GM18951 (cell line): ENCODE measurements around the gene JAM3.

Source experiments
- POLR2A ChIP-seq: IDR thresholded peaks from 4 replicates; pipeline ENCODE4 v1.6.1; 2011; ENCODE audit warnings: mild to moderate bottlenecking; ENCODE audit not compliant: insufficient read length, insufficient read depth; ENCODE audit errors: extremely low read depth
- in situ Hi-C: fragments of 300-500 bp; cut with MboI; formaldehyde crosslinking; loops from one replicate; pipeline ENCODE4 v1.12.0; 2022; ENCODE audit warnings: low sequenced_read_pairs, mixed read lengths, inconsistent platforms; ENCODE audit not compliant: unreplicated experiment

The JAM3 gene

GRCh38 chr11:134062265-134063123 is 6.4 kb upstream of the JAM3 start:
- no peak for TF ChIP-seq POLR2A
- in situ Hi-C loops: no loop called here

DNA sequence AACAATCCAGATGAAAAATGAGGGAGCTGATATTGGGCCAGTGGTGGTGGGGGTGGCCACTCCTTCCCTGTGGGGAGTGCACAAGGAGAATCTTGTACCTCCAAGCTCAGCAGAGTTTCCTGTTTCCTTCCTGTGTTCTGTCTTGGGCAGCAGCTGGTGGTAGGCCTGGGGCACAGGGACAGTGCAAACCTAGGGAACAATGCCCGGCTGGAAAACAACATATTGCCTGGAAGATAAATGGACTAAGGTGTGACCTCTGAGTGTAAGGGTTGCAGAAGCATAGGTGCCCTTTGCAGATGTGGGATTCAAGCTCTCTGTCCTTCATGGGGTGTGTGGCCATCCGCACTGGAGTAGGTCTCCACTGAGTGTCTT is 5.8 kb upstream of the JAM3 start:
- in situ Hi-C loops: no loop called here
- TF ChIP-seq POLR2A: no peak

DNA sequence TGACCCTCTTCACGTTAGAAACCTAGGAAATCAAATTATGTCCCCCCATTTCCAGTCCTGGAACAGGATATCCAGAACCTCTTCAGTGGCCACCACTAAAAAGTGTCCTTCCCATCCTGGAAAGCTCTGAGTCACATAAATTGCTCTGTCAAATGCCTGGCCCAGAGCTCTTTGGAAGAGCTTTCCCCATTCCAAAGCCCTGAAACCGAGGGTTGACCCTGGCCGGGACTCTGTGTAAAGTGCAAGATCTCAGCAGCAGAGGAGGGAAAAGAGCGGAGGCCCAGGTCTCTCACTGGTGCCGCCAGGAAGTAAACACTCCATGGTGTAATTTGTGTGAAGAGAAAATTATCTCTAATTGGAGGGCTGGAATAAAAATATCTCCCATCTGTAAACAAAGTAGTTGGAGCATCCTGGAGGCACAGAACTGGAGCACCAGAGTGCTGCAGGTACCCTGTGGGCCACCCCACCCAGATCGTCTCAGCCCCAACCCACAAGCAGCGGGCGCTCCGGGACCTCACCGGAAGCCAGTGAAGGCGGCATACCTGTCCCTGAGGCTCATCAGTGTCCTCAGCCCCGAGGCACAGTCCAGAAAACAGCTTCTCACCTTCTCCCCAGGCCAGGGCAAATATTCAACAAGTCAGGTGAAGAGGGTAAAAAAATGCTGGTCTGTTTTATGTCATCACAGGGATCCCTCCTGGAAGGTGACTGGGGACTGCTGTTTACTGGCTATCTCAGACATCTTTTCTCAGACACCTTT is 4.7 kb upstream of the JAM3 start:
- no peak for TF ChIP-seq POLR2A
- in situ Hi-C loops: no loop called here

- in situ Hi-C loops: no loop called here
- TF ChIP-seq POLR2A: no peak
Measured at GRCh38 chr11:134065381-134065780, 3.5 kb upstream of the JAM3 start.

- no peak for TF ChIP-seq POLR2A
- in situ Hi-C loops: no loop called here
Measured at GRCh38 chr11:134066943-134067885, 1.7 kb upstream of the JAM3 start.

DNA sequence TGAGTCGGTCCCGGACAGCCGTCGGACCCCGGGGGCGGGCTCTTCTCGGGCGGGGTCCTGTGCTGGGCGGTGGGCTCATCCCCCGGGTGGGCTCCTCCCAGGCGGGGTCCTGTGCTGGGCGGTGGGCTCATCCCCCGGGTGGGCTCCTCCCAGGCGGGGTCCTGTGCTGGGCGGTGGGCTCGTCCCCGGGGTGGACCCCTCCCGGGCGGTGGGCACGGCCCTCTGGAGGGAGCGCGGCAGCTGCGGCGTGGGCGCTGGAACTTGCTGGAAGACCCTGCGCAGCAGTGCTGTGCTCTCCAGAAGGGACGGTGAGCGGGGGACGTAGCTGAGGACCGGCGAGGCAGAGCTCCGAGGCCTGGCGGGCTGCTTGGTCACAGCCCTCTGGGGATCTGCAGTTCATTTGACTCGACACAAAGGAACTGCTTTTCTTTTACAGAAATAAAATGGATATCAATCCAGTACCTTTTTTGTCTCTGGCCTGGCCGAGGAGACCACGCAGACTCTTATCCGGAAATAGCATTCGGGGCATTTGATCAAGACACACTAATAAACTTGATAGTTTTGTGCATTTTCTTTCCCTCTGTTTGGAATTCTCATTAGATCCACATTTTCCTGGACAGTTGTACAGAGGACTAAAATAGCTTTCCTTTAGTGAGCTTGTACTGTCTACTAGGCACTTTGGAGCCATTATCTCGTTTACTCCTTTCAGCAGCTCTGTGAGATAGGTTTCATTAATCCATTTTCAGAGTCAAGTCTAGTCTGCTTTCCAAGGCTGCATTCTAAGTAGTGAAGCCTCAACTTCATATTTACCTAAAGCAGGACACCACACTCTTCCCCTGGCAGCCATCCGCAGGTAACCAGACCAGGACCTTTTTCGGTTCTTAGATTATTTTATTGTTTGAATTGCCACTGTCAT is 812 bp downstream of the JAM3 start:
- no peak for TF ChIP-seq POLR2A
- in situ Hi-C loops: no loop called here

- in situ Hi-C loops: no loop called here
Measured at GRCh38 chr11:134070342-134070845, 1.5 kb downstream of the JAM3 start.

DNA sequence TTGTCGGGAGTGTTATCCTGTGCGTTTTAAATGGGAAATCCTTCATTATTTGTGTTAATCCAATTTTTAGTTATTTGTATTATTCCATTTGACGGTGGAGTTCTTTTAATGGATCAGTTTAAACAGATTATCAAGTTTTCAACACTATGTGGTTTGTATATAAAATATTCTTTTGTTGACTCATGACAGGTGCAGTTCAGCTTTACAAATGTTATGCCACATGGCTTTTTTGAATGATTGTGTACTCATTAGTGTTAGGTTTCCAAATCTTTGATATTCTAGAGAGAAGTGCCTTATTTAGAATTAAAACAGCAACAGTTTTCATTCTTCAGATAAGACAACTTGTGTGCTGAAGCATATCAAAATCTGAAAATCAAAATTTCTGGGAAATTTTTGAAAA is 2.4 kb downstream of the JAM3 start:
- in situ Hi-C loops: no loop called here
- TF ChIP-seq POLR2A: no peak

More at GRCh38 chr11:134070342-134070845, 1.5 kb downstream of the JAM3 start:
- no peak for TF ChIP-seq POLR2A

DNA sequence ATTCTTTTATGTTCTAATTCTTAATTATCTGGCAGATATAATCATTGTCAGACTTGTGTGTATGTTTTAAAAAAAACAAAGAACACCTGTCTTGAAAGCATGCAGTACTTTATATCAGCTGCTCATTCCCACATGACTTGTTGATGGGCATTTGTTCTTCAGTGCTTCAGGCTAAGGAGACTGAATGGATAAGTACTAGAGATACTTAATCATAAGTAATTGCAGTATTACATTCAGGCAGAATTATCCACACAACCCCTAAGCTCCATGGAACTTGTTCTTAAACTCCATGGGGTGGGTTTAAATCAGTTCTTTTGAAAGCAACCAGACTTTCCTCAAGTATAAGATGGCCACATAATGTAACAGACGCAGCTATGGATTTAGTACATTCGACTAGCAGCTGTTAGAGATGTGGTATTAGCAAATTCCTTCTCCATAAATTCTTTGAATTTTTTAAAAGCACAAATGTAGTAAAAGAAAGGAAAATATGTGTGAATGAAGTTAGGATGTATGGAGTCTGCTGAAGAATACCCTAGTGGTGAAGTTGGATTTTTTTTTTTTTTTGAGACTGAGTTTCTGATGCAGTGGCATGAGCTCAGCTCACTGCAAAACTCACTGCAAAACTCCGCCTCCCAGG is 3.0 kb downstream of the JAM3 start:
- TF ChIP-seq POLR2A: no peak
- in situ Hi-C loops: no loop called here

- in situ Hi-C loops: no loop called here
- TF ChIP-seq POLR2A: no peak
Measured at GRCh38 chr11:134072844-134073243, 4.0 kb downstream of the JAM3 start.

GRCh38 chr11:134074346-134074745 is 5.5 kb downstream of the JAM3 start:
- in situ Hi-C loops: no loop called here
- no peak for TF ChIP-seq POLR2A
